Left ventricle myocardium inferior (tissue), 1 donor: ENCODE data around the gene KRTAP1-5. TPM values are rescaled to one million over a fixed set of nuclear protein-coding genes. Genes with fewer than 3 reads are reported as not detected.
"Not testable (repeated sequence)": the region's sequence is repeated elsewhere in the genome, so short reads cannot be mapped to it uniquely, and the experiment has no call there.

ENCODE experiments used
- DNase-seq: peaks from one replicate; pipeline ENCODE4 v3.0.0-alpha.2; 2020
- H3K27ac ChIP-seq: fragments of 200-600 bp; replicated peaks from 2 replicates; pipeline ENCODE4 v1.8.0; 2021
- H3K27me3 ChIP-seq: fragments of 200-600 bp; 2 replicates; pipeline ENCODE4 v1.8.0; 2021; ENCODE audit warnings: low read depth
- H3K36me3 ChIP-seq: fragments of 200-600 bp; 2 replicates; pipeline ENCODE4 v1.8.0; 2021
- H3K4me1 ChIP-seq: fragments of 200-600 bp; 2 replicates; pipeline ENCODE4 v1.8.0; 2021
- H3K4me3 ChIP-seq: fragments of 200-600 bp; 2 replicates; pipeline ENCODE4 v1.8.0; 2021; ENCODE audit warnings: mild to moderate bottlenecking, moderate library complexity
- H3K9me3 ChIP-seq: fragments of 200-600 bp; replicated peaks from 2 replicates; pipeline ENCODE4 v1.8.0; 2021
- intact Hi-C: fragments of 100-400 bp; cut with micrococcal nuclease; formaldehyde crosslinking; loops from one replicate; pipeline ENCODE4 v1.11.0; 2022
- total RNA-seq: library from RNA; stranded (reverse); fragmentation: NEBNext Ultra II Directional; extraction: Animal tissue kit (Norgen Biotek cat#: 25700); gene quantifications from one replicate; pipeline ENCODE4 v1.2.1, GENCODE V29; 2021
- TF ChIP-seq, protein P1 (sequence below): fragments of 200-600 bp; IDR thresholded peaks from 2 replicates; pipeline ENCODE4 v1.8.0; 2021; ENCODE audit warnings: antibody characterized with exemption, mild to moderate bottlenecking, borderline replicate concordance
- donor health status: DM: no; HTN: yes; CAD: no; lungs with severe emphysema.

The KRTAP1-5 gene
- total RNA-seq, 1 donor from 2014 or later, result not detected

DNA sequence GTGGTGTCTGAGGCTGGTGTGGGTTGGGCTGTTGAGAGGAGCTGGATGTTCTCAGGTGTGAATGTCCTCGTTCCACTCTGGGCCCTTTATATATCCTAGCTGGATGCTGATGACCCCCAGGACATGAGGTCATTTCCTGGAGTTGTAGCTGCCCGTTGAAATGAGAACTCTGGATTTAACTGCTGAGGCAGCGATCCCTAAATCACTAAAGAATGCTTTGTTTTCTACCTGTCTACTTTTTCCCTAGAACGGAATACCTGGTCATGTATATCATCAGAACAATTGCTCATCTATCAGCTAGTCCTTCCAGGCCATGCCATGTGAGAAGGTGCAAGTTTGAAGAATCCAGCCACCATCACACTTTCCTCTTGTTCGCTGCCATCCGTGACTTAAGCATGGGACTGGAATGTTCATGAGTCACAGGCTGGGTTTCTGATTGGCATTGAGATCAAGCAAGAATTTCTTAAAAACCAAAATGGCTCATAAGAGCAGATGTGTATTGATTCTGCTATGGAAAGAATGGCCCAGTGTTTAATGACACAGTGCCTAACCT lies 33.1 kb upstream of the KRTAP1-5 start, which contains the start of gene KRTAP2-3:
Gene KRTAP2-3 (minus strand): TSS at position 63 of the 553 bp plus-strand sequence. CDS start 64 bp downstream, outside the sequence.
- Histone ChIP-seq H3K4me3 (no peak within 1 kb of the TSS), H3K27me3 (peaks cover 97% of the 10 kb centered on the region), H3K4me1 (no peaks in the 10 kb centered on the region), H3K36me3 (no peaks in the 10 kb centered on the region), H3K9me3 (peaks cover 8% of the 10 kb centered on the region), H3K27ac (no peak within 1 kb of the TSS)
- DNase-seq, result no peak
- TF ChIP-seq, protein P1, sequence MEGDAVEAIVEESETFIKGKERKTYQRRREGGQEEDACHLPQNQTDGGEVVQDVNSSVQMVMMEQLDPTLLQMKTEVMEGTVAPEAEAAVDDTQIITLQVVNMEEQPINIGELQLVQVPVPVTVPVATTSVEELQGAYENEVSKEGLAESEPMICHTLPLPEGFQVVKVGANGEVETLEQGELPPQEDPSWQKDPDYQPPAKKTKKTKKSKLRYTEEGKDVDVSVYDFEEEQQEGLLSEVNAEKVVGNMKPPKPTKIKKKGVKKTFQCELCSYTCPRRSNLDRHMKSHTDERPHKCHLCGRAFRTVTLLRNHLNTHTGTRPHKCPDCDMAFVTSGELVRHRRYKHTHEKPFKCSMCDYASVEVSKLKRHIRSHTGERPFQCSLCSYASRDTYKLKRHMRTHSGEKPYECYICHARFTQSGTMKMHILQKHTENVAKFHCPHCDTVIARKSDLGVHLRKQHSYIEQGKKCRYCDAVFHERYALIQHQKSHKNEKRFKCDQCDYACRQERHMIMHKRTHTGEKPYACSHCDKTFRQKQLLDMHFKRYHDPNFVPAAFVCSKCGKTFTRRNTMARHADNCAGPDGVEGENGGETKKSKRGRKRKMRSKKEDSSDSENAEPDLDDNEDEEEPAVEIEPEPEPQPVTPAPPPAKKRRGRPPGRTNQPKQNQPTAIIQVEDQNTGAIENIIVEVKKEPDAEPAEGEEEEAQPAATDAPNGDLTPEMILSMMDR, result no peak
- intact Hi-C loops, result no loop called here

DNA sequence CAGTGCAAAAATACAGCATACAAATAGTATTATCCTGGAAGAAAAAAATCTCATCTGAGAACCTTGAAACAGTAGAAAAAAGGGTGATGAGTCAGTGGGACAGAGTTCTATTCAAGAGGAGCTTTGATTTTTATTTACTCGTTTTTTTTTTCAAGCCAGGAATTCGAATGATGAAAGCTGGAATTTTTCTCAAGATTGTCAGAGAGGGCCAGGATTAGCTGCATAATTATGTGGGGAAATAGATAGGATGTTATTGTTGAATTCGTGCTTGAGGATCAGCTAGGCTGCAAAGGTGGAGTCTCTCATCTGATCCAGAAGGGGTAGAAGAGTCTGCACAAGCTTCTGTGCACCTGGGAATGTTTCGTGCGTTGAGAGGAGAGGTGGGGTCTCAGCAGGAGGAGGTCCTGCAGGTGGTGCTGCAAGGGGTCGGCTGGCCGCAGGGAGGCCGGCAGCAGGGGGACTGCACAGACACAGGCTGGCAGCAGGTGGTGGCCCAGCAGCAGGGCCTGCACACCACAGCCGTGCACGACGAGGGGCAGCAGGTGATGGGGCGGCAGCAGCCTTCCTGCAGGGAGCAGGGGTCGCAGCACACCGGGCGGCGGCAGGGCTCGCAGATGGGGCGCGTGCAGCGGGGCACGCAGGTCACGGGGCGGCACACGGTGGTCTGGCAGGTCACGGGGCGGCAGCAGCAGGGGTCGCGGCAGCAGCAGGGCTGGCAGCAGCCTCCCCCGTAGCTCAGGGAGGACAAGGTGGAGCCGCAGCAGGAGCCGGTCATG lies 32.5 kb upstream of the KRTAP1-5 start:
- H3K27ac ChIP-seq, DNase-seq, H3K36me3 ChIP-seq, H3K9me3 ChIP-seq, intact Hi-C loops, H3K4me3 ChIP-seq, H3K4me1 ChIP-seq: not testable (repeated sequence)
- H3K27me3 ChIP-seq, result peaks cover 93% of the 10 kb centered on the region

DNA sequence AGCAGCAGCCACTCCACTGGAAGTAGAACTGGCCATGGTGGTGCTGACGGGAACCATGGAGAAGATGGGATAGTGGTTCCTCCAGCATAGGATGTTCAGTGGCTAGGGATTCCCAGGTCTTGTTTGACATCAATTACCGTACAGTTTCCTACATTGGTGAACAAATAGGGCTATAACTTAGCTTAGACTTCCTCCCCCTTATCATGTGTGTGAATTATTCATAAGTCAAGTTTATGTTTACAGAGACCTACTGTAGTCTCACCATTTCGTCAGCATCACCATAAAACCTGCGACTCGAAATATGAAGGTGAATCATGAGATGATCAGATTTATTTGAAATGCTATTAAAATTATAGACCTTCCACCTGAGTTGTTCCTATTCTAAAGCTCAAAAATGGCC lies 31.7 kb upstream of the KRTAP1-5 start:
- TF ChIP-seq, protein P1, result no peak

DNA sequence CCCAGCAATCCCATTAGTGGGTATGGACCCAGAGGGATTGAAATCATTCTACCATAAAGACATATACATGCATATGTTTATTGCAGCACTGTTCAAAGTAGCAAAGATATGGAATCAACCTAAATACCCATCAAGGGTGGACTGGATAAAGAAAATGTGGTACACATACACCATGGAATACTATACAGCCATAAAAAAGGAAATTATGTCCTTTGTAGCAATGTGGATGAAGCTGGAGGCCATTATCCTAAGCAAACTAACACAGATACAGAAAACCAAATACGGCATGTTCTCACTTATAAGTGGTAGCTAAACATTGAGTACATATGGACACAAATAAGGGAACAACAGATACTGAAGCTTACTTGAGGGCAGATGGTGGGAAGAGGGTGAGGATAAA lies 30.5 kb upstream of the KRTAP1-5 start:
- Histone ChIP-seq H3K9me3 (peaks cover 14% of the 10 kb centered on the region), H3K27ac (no peak overlapping the region), H3K27me3 (peaks cover 91% of the 10 kb centered on the region), H3K36me3 (no peaks in the 10 kb centered on the region), H3K4me3 (no peak overlapping the region), H3K4me1 (no peaks in the 10 kb centered on the region)
- intact Hi-C loops, result no loop called here
- DNase-seq, result no peak
- TF ChIP-seq, protein P1, result no peak

More for the DNA sequence above, 31.7 kb upstream of the KRTAP1-5 start:
- Histone ChIP-seq H3K4me1 (no peaks in the 10 kb centered on the region), H3K27me3 (peaks cover 93% of the 10 kb centered on the region), H3K27ac (no peak overlapping the region), H3K36me3 (no peaks in the 10 kb centered on the region), H3K4me3 (no peak overlapping the region), H3K9me3 (peaks cover 8% of the 10 kb centered on the region)
- intact Hi-C loops, result no loop called here
- no peak for DNase-seq

DNA sequence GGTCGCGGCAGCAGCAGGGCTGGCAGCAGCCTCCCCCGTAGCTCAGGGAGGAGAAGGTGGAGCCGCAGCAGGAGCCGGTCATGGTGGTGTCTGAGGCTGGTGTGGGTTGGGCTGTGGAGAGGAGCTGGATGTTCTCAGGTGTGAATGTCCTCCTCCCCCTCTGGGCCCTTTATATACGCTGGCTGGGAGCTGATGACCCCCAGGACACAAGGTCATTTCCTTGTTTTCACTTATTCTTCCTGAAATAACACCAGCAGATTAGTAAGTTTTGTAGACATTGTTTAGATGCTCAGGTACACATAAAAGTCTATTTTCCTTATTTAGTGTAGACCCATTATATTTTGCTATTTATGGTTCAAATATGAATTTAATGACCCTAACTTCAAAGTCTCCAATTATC lies 28.1 kb upstream of the KRTAP1-5 start, which contains the start of gene KRTAP2-2:
Gene KRTAP2-2 (minus strand): TSS at position 101 of the 400 bp plus-strand sequence. CDS start 19 bp downstream, at position 82.
- H3K4me1 ChIP-seq, H3K4me3 ChIP-seq, H3K27ac ChIP-seq, H3K36me3 ChIP-seq, intact Hi-C loops, DNase-seq: not testable (repeated sequence)
- Histone ChIP-seq H3K27me3 (peaks cover 71% of the 10 kb centered on the region), H3K9me3 (peaks cover 14% of the 10 kb centered on the region)

DNA sequence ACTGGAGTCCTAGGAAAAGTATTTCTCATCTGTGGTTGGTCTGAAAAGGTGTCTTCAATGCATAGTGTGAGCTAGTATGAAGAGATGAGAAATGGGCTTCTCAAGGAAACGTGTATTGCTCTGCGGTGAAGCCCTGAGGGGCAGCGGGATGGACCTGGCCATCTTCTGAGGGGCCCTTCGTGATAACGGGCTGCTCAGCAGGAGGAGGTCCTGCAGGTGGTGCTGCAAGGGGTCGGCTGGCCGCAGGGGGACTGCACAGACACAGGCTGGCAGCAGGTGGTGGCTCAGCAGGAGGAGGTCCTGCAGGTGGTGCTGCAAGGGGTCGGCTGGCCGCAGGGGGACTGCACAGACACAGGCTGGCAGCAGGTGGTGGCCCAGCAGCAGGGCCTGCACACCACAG lies 27.5 kb upstream of the KRTAP1-5 start:
- H3K27ac ChIP-seq, H3K36me3 ChIP-seq, intact Hi-C loops, H3K4me1 ChIP-seq, DNase-seq, H3K4me3 ChIP-seq: not testable (repeated sequence)
- Histone ChIP-seq H3K9me3 (peaks cover 14% of the 10 kb centered on the region), H3K27me3 (peaks cover 73% of the 10 kb centered on the region)

DNA sequence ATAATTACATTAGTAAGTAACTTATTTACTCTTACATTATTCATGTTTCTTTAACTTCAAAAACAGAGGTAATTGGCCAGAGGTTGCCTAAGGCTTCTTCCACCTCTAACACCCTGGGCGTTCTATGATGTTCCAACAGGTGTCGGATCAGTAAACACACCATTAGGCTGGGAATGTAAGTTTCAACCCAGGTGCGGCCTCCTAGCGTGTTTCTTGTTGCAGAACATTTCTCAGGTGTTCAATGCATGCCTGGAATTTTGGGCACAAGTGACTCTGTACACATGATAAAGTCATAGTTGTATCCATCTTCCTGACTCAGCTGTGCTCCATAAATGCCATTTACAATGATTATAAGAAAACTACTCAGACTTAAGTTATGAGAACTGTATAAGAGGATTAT lies 27.0 kb upstream of the KRTAP1-5 start:
- H3K27me3 ChIP-seq, result peaks cover 73% of the 10 kb centered on the region
- no peak overlapping the region for H3K4me3 ChIP-seq
- no peak overlapping the region for H3K27ac ChIP-seq
- H3K36me3 ChIP-seq, result no peaks in the 10 kb centered on the region
- DNase-seq, result no peak
- TF ChIP-seq, protein P1, result no peak
- H3K4me1 ChIP-seq, result no peaks in the 10 kb centered on the region
- intact Hi-C loops, result no loop called here
- H3K9me3 ChIP-seq, result peaks cover 14% of the 10 kb centered on the region
